ENCODE data around the gene ST6GALNAC6. TPM values are rescaled to one million over a fixed set of nuclear protein-coding genes. Genes with fewer than 3 reads are reported as not detected.

The ST6GALNAC6 gene
- total RNA-seq (2022; extraction: Qiagen RNA extraction; ENCODE audit: low read depth): 20.1 to 26.9 TPM (median 24.5 TPM) in 5 replicates

GRCh38 chr9:127899128-127899943 lies at the start of gene ST6GALNAC6:
ST6GALNAC6 (minus strand) TSS chr9:127899603; CDS start chr9:127897981, 1,622 bp downstream.

GRCh38 chr9:127937388-127938297 lies 38.2 kb upstream of the ST6GALNAC6 start, which contains the start of gene DPM2:
DPM2 (minus strand) TSS chr9:127937854; CDS start chr9:127937820, 34 bp downstream.

GRCh38 chr9:127930231-127931091 lies 31.1 kb upstream of the ST6GALNAC6 start, which contains the start of gene PIP5KL1:
PIP5KL1 (minus strand) TSS chr9:127930777; CDS start chr9:127930752, 25 bp downstream.

GRCh38 chr9:127916720-127917581 lies 17.5 kb upstream of the ST6GALNAC6 start, which contains the start of gene ST6GALNAC4:
ST6GALNAC4 (minus strand) TSS chr9:127917041; CDS start chr9:127916419, 622 bp downstream.

GRCh38 chr9:127877566-127877998 lies 21.8 kb downstream of the ST6GALNAC6 start, which contains the start of gene AK1:
AK1 (minus strand) TSS chr9:127877675; CDS start chr9:127874617, 3,058 bp downstream.

GRCh38 chr9:127854184-127854806 lies 45.1 kb downstream of the ST6GALNAC6 start, which contains the start of gene ENG:
ENG (minus strand) TSS chr9:127854658; CDS start chr9:127854355, 303 bp downstream.

Other genes starting within 250 kb of the ST6GALNAC6 start
- gene CFAP157, start 192.6 kb downstream of the ST6GALNAC6 start, total RNA-seq (2022; extraction: Qiagen RNA extraction; ENCODE audit: low read depth): 0.07 to 0.11 TPM (median 0.07 TPM) in 3 of 5 replicates, not detected in the others
- 11.1 to 17.9 TPM (median 15.6 TPM) in 5 replicates for gene PTRH1, start 183.9 kb downstream of the ST6GALNAC6 start, total RNA-seq (2022; extraction: Qiagen RNA extraction; ENCODE audit: low read depth)
- 0.02 TPM in 1 of 5 replicates, not detected in the others for gene TTC16, start 183.5 kb downstream of the ST6GALNAC6 start, total RNA-seq (2022; extraction: Qiagen RNA extraction; ENCODE audit: low read depth)
- gene TOR2A, start 164.3 kb downstream of the ST6GALNAC6 start, total RNA-seq (2022; extraction: Qiagen RNA extraction; ENCODE audit: low read depth): 8.4 to 16.5 TPM (median 12.9 TPM) in 5 replicates
- gene SH2D3C, start 120.9 kb downstream of the ST6GALNAC6 start, total RNA-seq (2022; extraction: Qiagen RNA extraction; ENCODE audit: low read depth): 0.03 to 0.16 TPM (median 0.13 TPM) in 4 of 5 replicates, not detected in the other
- gene CDK9, start 113.6 kb downstream of the ST6GALNAC6 start, total RNA-seq (2022; extraction: Qiagen RNA extraction; ENCODE audit: low read depth): 42.8 to 48.4 TPM (median 47.4 TPM) in 5 replicates
- 45.8 to 52.2 TPM (median 47.7 TPM) in 5 replicates for gene FPGS, start 96.7 kb downstream of the ST6GALNAC6 start, total RNA-seq (2022; extraction: Qiagen RNA extraction; ENCODE audit: low read depth)
- gene ENG, start 44.9 kb downstream of the ST6GALNAC6 start, total RNA-seq (2022; extraction: Qiagen RNA extraction; ENCODE audit: low read depth): 0.09 to 0.31 TPM (median 0.17 TPM) in 5 replicates
- gene AK1, start 21.9 kb downstream of the ST6GALNAC6 start, total RNA-seq (2022; extraction: Qiagen RNA extraction; ENCODE audit: low read depth): 43.4 to 83.0 TPM (median 68.3 TPM) in 5 replicates
- 14.4 to 25.1 TPM (median 22.1 TPM) in 5 replicates for gene ST6GALNAC4, start 17.4 kb upstream of the ST6GALNAC6 start, total RNA-seq (2022; extraction: Qiagen RNA extraction; ENCODE audit: low read depth)
- 1.5 to 2.6 TPM (median 1.8 TPM) in 5 replicates for gene PIP5KL1, start 31.2 kb upstream of the ST6GALNAC6 start, total RNA-seq (2022; extraction: Qiagen RNA extraction; ENCODE audit: low read depth)
- gene DPM2, start 38.3 kb upstream of the ST6GALNAC6 start, total RNA-seq (2022; extraction: Qiagen RNA extraction; ENCODE audit: low read depth): 34.3 to 50.2 TPM (median 46.5 TPM) in 5 replicates
- 65.8 to 85.4 TPM (median 74.9 TPM) in 5 replicates for gene EEIG1, start 81.4 kb upstream of the ST6GALNAC6 start, total RNA-seq (2022; extraction: Qiagen RNA extraction; ENCODE audit: low read depth)
- 5.4 to 8.4 TPM (median 8.2 TPM) in 5 replicates for gene NAIF1, start 167.7 kb upstream of the ST6GALNAC6 start, total RNA-seq (2022; extraction: Qiagen RNA extraction; ENCODE audit: low read depth)
- 8.1 to 9.8 TPM (median 8.2 TPM) in 5 replicates for gene SLC25A25, start 168.6 kb upstream of the ST6GALNAC6 start, total RNA-seq (2022; extraction: Qiagen RNA extraction; ENCODE audit: low read depth)
- gene PTGES2, start 228.1 kb upstream of the ST6GALNAC6 start, total RNA-seq (2022; extraction: Qiagen RNA extraction; ENCODE audit: low read depth): 69.0 to 104 TPM (median 95.2 TPM) in 5 replicates
- 1.0 to 5.7 TPM (median 3.3 TPM) in 5 replicates for gene LCN2, start 249.8 kb upstream of the ST6GALNAC6 start, total RNA-seq (2022; extraction: Qiagen RNA extraction; ENCODE audit: low read depth)

Measured in A549 treated with CpdA at 1 μM for 4 hours (cell line).